DOHH2 (cell line): ENCODE data around the gene MGAT5.

Experiments used
- CTCF ChIP-seq: fragments of 200-600 bp; sonication (generic); IDR thresholded peaks from one replicate; pipeline ENCODE4 v1.5.1; 2014; ENCODE audit warnings: antibody characterized with exemption, mild to moderate bottlenecking, low read depth, low read length; ENCODE audit not compliant: poor library complexity, severe bottlenecking
- EZH2phosphoT487 ChIP-seq: fragments of 200-600 bp; sonication (generic); IDR thresholded peaks from 2 replicates; pipeline ENCODE4 v1.6.1; 2017; ENCODE audit warnings: borderline replicate concordance, mild to moderate bottlenecking, antibody characterized with exemption, low read length, moderate library complexity, mixed read lengths

GRCh38 chr2:134354611-134355010, 100.7 kb downstream of the MGAT5 start:
- TF ChIP-seq CTCF (no peak), EZH2phosphoT487 (no peak)
